CD14-positive monocyte (primary cell): ENCODE measurements around the gene BRCC3. TPM values are rescaled to one million over a fixed set of nuclear protein-coding genes. Genes with fewer than 3 reads are reported as not detected.

Experiments used
- DNase-seq, 3 donors: peaks; one replicate each; pipeline ENCODE4 v3.0.0-alpha.2; 2011 to 2022
- H2AFZ ChIP-seq: 2 replicates; pipeline ENCODE4 v1.6.0; 2012; ENCODE audit warnings: mild to moderate bottlenecking, low read depth, low read length, inconsistent platforms; ENCODE audit not compliant: insufficient read depth, poor library complexity, severe bottlenecking
- H3K27ac ChIP-seq, 2 donors: 1 replicate in 1 of 2; 2 replicates in 1 of 2; pipeline ENCODE4 v1.5.1; 2012 to 2013; ENCODE audit warnings: low read length in 2 of 2, control low read depth in 1 of 2, inconsistent platforms in 1 of 2, low read depth in 1 of 2, mild to moderate bottlenecking in 1 of 2
- H3K27me3 ChIP-seq, 2 donors: one replicate each; pipeline versions ENCODE4 v1.6.0 to v1.6.1; 2011 to 2013; ENCODE audit warnings: low read length in 2 of 2; ENCODE audit not compliant: control insufficient read depth in 2 of 2, insufficient read depth in 2 of 2
- H3K36me3 ChIP-seq, 2 donors: replicated peaks in 1 of 2; 1 replicate in 1 of 2; 2 replicates in 1 of 2; pipeline versions ENCODE4 v1.5.1 to v1.6.1; 2012 to 2013; ENCODE audit warnings: low read length in 2 of 2, control low read depth in 1 of 2, inconsistent platforms in 1 of 2, mild to moderate bottlenecking in 1 of 2; ENCODE audit not compliant: insufficient read depth in 2 of 2, control insufficient read depth in 1 of 2
- H3K4me1 ChIP-seq, 2 donors: 1 replicate in 1 of 2; 2 replicates in 1 of 2; pipeline versions ENCODE4 v1.5.1 to v1.6.1; 2012 to 2013; ENCODE audit warnings: low read length in 2 of 2, control low read depth in 1 of 2, inconsistent platforms in 1 of 2, mild to moderate bottlenecking in 1 of 2, moderate library complexity in 1 of 2; ENCODE audit not compliant: insufficient read depth in 2 of 2, control insufficient read depth in 1 of 2
- H3K4me2 ChIP-seq: replicated peaks from 2 replicates; pipeline ENCODE3; 2012; ENCODE audit warnings: low read length, moderate library complexity, mild to moderate bottlenecking; ENCODE audit not compliant: poor library complexity, severe bottlenecking; ENCODE audit errors: extremely low read depth
- H3K4me3 ChIP-seq, 3 experiments: fragments of 200-600 bp in 1 of 3; sonication (generic) in 1 of 3; replicated peaks in 1 of 3; 1 replicate in 2 of 3; 2 replicates in 1 of 3; pipeline ENCODE4 v1.5.1; 2011 to 2013; ENCODE audit warnings: low read length in 3 of 3, mild to moderate bottlenecking in 3 of 3, control low read depth in 2 of 3, low read depth in 2 of 3, inconsistent platforms in 1 of 3, moderate library complexity in 1 of 3
- H3K79me2 ChIP-seq: 2 replicates; pipeline ENCODE4 v1.6.0; 2012; ENCODE audit warnings: mild to moderate bottlenecking, control low read depth, inconsistent platforms, low read length, moderate library complexity; ENCODE audit not compliant: insufficient read depth
- H3K9ac ChIP-seq: 2 replicates; pipeline ENCODE4 v1.6.0; 2017; ENCODE audit warnings: low read length, mild to moderate bottlenecking; ENCODE audit not compliant: insufficient read depth, poor library complexity, severe bottlenecking
- H3K9me3 ChIP-seq, 2 donors: replicated peaks in 1 of 2; 1 replicate in 1 of 2; 2 replicates in 1 of 2; pipeline versions ENCODE4 v1.5.1 to v1.6.1; 2012 to 2013; ENCODE audit warnings: low read length in 2 of 2, control low read depth in 1 of 2; ENCODE audit not compliant: control insufficient read depth in 1 of 2, insufficient read depth in 1 of 2
- H4K20me1 ChIP-seq: 2 replicates; pipeline ENCODE4 v1.6.0; 2012; ENCODE audit warnings: mild to moderate bottlenecking, low read length, control low read depth, moderate library complexity; ENCODE audit not compliant: insufficient read depth
- H3K27ac Mint-ChIP-seq, 7 donors: one replicate each; pipeline ENCODE4 v1.8.0; 2020; ENCODE audit warnings: mild to moderate bottlenecking in 7 of 7, mixed read lengths in 7 of 7, moderate library complexity in 6 of 7, inconsistent platforms in 2 of 7
- H3K27me3 Mint-ChIP-seq, 3 donors: one replicate each; pipeline ENCODE4 v1.8.0; 2021 to 2022; ENCODE audit warnings: low read depth in 3 of 3, mild to moderate bottlenecking in 3 of 3, mixed read lengths in 3 of 3, moderate library complexity in 3 of 3, inconsistent platforms in 1 of 3
- H3K36me3 Mint-ChIP-seq, 2 donors: one replicate each; pipeline ENCODE4 v1.8.0; 2020; ENCODE audit warnings: mixed read lengths in 2 of 2, inconsistent platforms in 1 of 2, mild to moderate bottlenecking in 1 of 2
- H3K4me1 Mint-ChIP-seq: one replicate; pipeline ENCODE4 v1.8.0; 2020; ENCODE audit warnings: mild to moderate bottlenecking, mixed read lengths
- H3K4me3 Mint-ChIP-seq, 2 donors: one replicate each; pipeline ENCODE4 v1.8.0; 2020; ENCODE audit warnings: mild to moderate bottlenecking in 2 of 2, mixed read lengths in 2 of 2, moderate library complexity in 1 of 2
- H3K9me3 Mint-ChIP-seq, 7 donors: one replicate each; pipeline ENCODE4 v1.8.0; 2020 to 2022; ENCODE audit warnings: mixed read lengths in 7 of 7, mild to moderate bottlenecking in 6 of 7, moderate library complexity in 6 of 7, inconsistent platforms in 2 of 7
- WGBS: methylation state at CpG from one replicate; pipeline ENCODE4 v1.1.5; 2013; ENCODE audit warnings: missing lambda C conversion rate; ENCODE audit not compliant: insufficient coverage; 5-methylcytosine and 5-hydroxymethylcytosine counted together
- intact Hi-C, 2 donors: fragments of 100-400 bp; cut with micrococcal nuclease; formaldehyde crosslinking; loops; one replicate each; pipeline versions ENCODE4 v1.15.0 to v1.15.1; 2023
- polyA plus RNA-seq, 3 donors: library from polyadenylated mRNA; depleted of rRNA in 1 of 3; unstranded in 2 of 3; stranded (reverse) in 1 of 3; fragments of 300-500 nt in 2 of 3; fragments of >200 nt in 1 of 3; fragmentation: Illumina TruSeq in 2 of 3; gene quantifications; 1 replicate in 2 of 3; 2 replicates in 1 of 3; pipeline ENCODE4 v1.2.3, GENCODE V29; 2012 to 2021
- TF ChIP-seq, protein P1 (sequence below): fragments of 200-600 bp; IDR thresholded peaks from one replicate; pipeline ENCODE4 v1.8.0; 2022; ENCODE audit warnings: antibody characterized with exemption, mild to moderate bottlenecking

The BRCC3 gene
- polyA plus RNA-seq, 3 donors, result 8.4 to 21.7 (median 10.0) TPM

DNA sequence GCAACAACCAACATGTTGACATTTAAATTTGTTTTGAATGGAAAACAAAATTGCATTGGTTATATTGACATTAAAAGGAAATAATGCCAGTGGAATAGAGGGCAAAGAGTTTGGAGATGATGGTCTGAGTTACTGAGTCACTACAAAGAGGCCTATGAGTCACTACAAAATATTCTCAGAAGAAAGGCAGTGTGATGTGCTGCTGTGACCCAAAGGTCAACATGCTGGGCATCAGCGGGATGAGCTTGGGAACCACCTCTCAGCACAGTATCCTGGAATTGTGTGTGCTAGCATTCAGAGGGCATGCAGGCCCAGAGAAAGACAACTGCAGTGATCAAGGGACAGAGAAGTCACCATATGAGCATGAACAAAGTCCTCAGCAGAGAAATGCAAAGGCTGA lies 3.1 kb upstream of the BRCC3 start:
- Mint-ChIP-seq H3K9me3 (peaks cover 0 to 8% (median 0%) of the 10 kb centered on the region in 7 donors), H3K27me3 (peaks cover 0 to 3% (median 0%) of the 10 kb centered on the region in 3 donors), H3K4me1 (peaks cover 25% of the 10 kb centered on the region), H3K36me3 (peaks cover 0 to 7% of the 10 kb centered on the region in 2 donors), H3K27ac (no peak overlapping the region), H3K4me3 (no peak overlapping the region)
- no peaks in the 10 kb centered on the region for H3K9me3 ChIP-seq
- TF ChIP-seq, protein P1, sequence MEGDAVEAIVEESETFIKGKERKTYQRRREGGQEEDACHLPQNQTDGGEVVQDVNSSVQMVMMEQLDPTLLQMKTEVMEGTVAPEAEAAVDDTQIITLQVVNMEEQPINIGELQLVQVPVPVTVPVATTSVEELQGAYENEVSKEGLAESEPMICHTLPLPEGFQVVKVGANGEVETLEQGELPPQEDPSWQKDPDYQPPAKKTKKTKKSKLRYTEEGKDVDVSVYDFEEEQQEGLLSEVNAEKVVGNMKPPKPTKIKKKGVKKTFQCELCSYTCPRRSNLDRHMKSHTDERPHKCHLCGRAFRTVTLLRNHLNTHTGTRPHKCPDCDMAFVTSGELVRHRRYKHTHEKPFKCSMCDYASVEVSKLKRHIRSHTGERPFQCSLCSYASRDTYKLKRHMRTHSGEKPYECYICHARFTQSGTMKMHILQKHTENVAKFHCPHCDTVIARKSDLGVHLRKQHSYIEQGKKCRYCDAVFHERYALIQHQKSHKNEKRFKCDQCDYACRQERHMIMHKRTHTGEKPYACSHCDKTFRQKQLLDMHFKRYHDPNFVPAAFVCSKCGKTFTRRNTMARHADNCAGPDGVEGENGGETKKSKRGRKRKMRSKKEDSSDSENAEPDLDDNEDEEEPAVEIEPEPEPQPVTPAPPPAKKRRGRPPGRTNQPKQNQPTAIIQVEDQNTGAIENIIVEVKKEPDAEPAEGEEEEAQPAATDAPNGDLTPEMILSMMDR, result no peak
- DNase-seq, result peak in 2 of 3 donors; percentile 2 to 33
- peaks cover 16 to 20% of the 10 kb centered on the region in 2 donors for H3K4me1 ChIP-seq
- WGBS, result no CpG with 5 or more reads among the region's 1 CpG
- H2AFZ ChIP-seq, result no peak overlapping the region
- no peak overlapping the region for H3K27ac ChIP-seq
- no peak overlapping the region for H3K4me3 ChIP-seq
- no peak overlapping the region for H3K9ac ChIP-seq
- no peaks in the 10 kb centered on the region for H3K27me3 ChIP-seq
- H3K79me2 ChIP-seq, result peaks cover 24% of the 10 kb centered on the region
- peaks cover 3 to 10% of the 10 kb centered on the region in 2 donors for H3K36me3 ChIP-seq
- intact Hi-C loops, result no loop called here
- H4K20me1 ChIP-seq, result no peaks in the 10 kb centered on the region
- no peak overlapping the region for H3K4me2 ChIP-seq

DNA sequence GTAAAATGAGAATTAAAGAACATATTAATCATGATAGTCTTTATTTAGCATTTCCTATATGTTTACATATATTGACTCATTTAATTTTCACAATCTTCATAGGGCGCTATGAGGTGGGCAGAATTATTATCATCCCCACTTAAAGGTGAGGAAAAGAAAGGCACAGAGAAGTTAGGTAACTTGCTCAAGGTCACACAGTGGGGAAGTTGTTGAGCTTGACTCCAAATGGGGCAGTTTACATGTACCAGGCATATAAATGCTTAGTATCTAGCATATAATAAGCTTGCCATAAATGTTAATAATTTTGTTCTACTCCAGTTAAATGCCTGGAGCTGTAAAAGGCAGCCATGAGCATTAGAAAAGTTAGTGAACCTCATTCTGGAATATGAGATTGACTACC lies 1.9 kb upstream of the BRCC3 start:
- peak overlapping the region in 1 of 3 experiments; percentile 78 for H3K4me3 ChIP-seq
- no peak overlapping the region for H3K4me3 Mint-ChIP-seq
- no peak for DNase-seq
- H2AFZ ChIP-seq, result no peak overlapping the region
- H3K9me3 ChIP-seq, result no peaks in the 10 kb centered on the region
- H3K27me3 Mint-ChIP-seq, result peaks cover 0 to 3% (median 0%) of the 10 kb centered on the region in 3 donors
- WGBS, result no CpG with 5 or more reads among the region's 1 CpG
- H3K4me1 ChIP-seq, result peaks cover 16 to 20% of the 10 kb centered on the region in 2 donors
- H4K20me1 ChIP-seq, result no peaks in the 10 kb centered on the region
- no peak overlapping the region for H3K27ac ChIP-seq
- no peak overlapping the region for H3K27ac Mint-ChIP-seq
- peaks cover 35% of the 10 kb centered on the region for H3K79me2 ChIP-seq
- intact Hi-C loops, result no loop called here
- H3K9ac ChIP-seq, result no peak overlapping the region
- peaks cover 35% of the 10 kb centered on the region for H3K4me1 Mint-ChIP-seq
- H3K4me2 ChIP-seq, result peak overlapping the region; percentile 69
- peaks cover 8 to 19% of the 10 kb centered on the region in 2 donors for H3K36me3 Mint-ChIP-seq
- H3K27me3 ChIP-seq, result no peaks in the 10 kb centered on the region
- peaks cover 0 to 8% (median 0%) of the 10 kb centered on the region in 7 donors for H3K9me3 Mint-ChIP-seq
- H3K36me3 ChIP-seq, result peaks cover 0 to 10% of the 10 kb centered on the region in 2 donors
- TF ChIP-seq, protein P1, result no peak
